ENCODE results near the gene USF1. TPM values are rescaled to one million over a fixed set of nuclear protein-coding genes. Genes with fewer than 3 reads are reported as not detected.

The USF1 gene
- total and polyA plus RNA-seq, 11 donors: 20.2 to 51.1 (median 30.7) TPM

GRCh38 chr1:161089938-161090337 is 44.2 kb upstream of the USF1 start:
- Histone ChIP-seq H3K27ac (no peak overlapping the region), H3K9me3 (no peaks in the 10 kb centered on the region), H3K36me3 (no peaks in the 10 kb centered on the region), H3K4me3 (no peak overlapping the region), H3K4me1 (no peaks in the 10 kb centered on the region), H3K27me3 (no peaks in the 10 kb centered on the region)
- DNase-seq (no peak), ATAC-seq (no peak)
- intact Hi-C loops (cut with DNase I): loop anchor here in 3 of 10 donors (10.0 kb wide), 2 partner anchors 255 to 365 kb away; no protein-coding TSS in a partner anchor
- WGBS, 4 donors: 93 to 98% (median 96%) methylated on average over 5 of the region's 5 CpGs
- TF ChIP-seq POLR2A (IDR thresholded peaks at IDR 0.05) (no peak), CTCF (IDR thresholded peaks at IDR 0.05) (no peak)

GRCh38 chr1:161089251-161089924 is 43.6 kb upstream of the USF1 start, which contains the start of gene NECTIN4:
Gene NECTIN4 (minus strand): TSS chr1:161089558. CDS start chr1:161089296, 262 bp downstream.
- ATAC-seq: no peak
- H3K27ac ChIP-seq: no peak within 1 kb of the TSS

DNA sequence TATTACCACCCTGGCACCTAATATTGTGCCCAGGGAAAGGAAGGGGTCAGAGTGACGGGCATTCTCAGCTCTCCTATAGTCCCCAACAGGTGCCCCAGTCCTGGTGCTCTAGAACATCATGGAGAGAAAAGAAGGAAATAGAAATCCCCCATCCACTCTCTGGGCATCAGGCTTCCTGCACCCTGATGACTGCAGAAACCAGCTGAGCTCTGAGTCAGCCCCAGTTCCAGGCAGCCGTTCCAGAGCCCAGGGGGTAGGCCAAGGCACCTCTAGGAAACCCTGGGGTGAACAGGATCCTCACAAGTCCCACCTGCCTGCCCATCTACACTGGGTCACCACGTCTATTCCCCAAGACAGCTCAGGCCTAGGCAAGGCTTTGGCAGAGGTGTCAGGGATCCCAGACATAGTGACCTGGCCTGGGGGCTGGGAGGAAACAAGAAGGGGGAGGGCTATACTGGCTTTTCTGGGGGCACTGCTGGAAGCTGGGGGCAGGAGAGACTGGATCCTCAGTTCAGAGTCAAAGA is 42.9 kb upstream of the USF1 start:
- WGBS, 4 donors: 83 to 89% (median 88%) methylated on average over 3 of the region's 3 CpGs
- Histone ChIP-seq H3K27me3 (no peaks in the 10 kb centered on the region), H3K27ac (no peak overlapping the region), H3K9me3 (no peaks in the 10 kb centered on the region), H3K4me1 (peaks cover 0 to 2% (median 0%) of the 10 kb centered on the region in 12 donors), H3K4me3 (no peak overlapping the region), H3K36me3 (no peaks in the 10 kb centered on the region)
- no peak for DNase-seq
- intact Hi-C loops (cut with DNase I): no loop called here
- TF ChIP-seq POLR2A (IDR thresholded peaks at IDR 0.05): no peak
- TF ChIP-seq CTCF (IDR thresholded peaks at IDR 0.05): no peak
- ATAC-seq: no peak

More at GRCh38 chr1:161089251-161089924, 43.6 kb upstream of the USF1 start, which contains the start of gene NECTIN4:
- Histone ChIP-seq H3K36me3 (no peaks in the 10 kb centered on the region), H3K4me3 (no peak within 1 kb of the TSS), H3K4me1 (no peaks in the 10 kb centered on the region), H3K27me3 (no peaks in the 10 kb centered on the region), H3K9me3 (no peaks in the 10 kb centered on the region)
- TF ChIP-seq POLR2A (IDR thresholded peaks at IDR 0.05) (no peak), CTCF (IDR thresholded peaks at IDR 0.05) (no peak)
- intact Hi-C loops (cut with DNase I): no loop called here
- no peak for DNase-seq
- WGBS, 4 donors: 74 to 82% (median 77%) methylated on average over 20 to 22 of the region's 22 CpGs

GRCh38 chr1:161086457-161086856 is 40.7 kb upstream of the USF1 start:
- H3K9me3 ChIP-seq: no peaks in the 10 kb centered on the region
- no peaks in the 10 kb centered on the region for H3K36me3 ChIP-seq
- intact Hi-C loops (cut with DNase I): no loop called here
- H3K4me1 ChIP-seq: peaks cover 0 to 16% (median 0%) of the 10 kb centered on the region in 12 donors
- WGBS, 4 donors: 69 to 76% (median 75%) methylated on average over 4 of the region's 4 CpGs
- no peak for TF ChIP-seq CTCF (IDR thresholded peaks at IDR 0.05)
- TF ChIP-seq POLR2A (IDR thresholded peaks at IDR 0.05): no peak
- no peak overlapping the region for H3K27ac ChIP-seq
- ATAC-seq: no peak
- no peak for DNase-seq
- H3K27me3 ChIP-seq: no peaks in the 10 kb centered on the region
- no peak overlapping the region for H3K4me3 ChIP-seq
